Measurements from ENCODE around the gene AK8.

GRCh38 chr9:132881826-132882225 is 3.7 kb upstream of the AK8 start:
- TF ChIP-seq RAD21 (IDR thresholded peaks at IDR 0.05; ENCODE audit: low read depth), result no peak
- TF ChIP-seq, protein P1, sequence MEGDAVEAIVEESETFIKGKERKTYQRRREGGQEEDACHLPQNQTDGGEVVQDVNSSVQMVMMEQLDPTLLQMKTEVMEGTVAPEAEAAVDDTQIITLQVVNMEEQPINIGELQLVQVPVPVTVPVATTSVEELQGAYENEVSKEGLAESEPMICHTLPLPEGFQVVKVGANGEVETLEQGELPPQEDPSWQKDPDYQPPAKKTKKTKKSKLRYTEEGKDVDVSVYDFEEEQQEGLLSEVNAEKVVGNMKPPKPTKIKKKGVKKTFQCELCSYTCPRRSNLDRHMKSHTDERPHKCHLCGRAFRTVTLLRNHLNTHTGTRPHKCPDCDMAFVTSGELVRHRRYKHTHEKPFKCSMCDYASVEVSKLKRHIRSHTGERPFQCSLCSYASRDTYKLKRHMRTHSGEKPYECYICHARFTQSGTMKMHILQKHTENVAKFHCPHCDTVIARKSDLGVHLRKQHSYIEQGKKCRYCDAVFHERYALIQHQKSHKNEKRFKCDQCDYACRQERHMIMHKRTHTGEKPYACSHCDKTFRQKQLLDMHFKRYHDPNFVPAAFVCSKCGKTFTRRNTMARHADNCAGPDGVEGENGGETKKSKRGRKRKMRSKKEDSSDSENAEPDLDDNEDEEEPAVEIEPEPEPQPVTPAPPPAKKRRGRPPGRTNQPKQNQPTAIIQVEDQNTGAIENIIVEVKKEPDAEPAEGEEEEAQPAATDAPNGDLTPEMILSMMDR (IDR thresholded peaks at IDR 0.05 in 2 of 3, conservative IDR thresholded peaks at IDR 0.05 in 1 of 3; ENCODE audit: borderline replicate concordance in 1 of 3, insufficient read depth in 1 of 3, low read depth in 2 of 3, low read length in 2 of 3), result no peak
- TF ChIP-seq, protein P2, sequence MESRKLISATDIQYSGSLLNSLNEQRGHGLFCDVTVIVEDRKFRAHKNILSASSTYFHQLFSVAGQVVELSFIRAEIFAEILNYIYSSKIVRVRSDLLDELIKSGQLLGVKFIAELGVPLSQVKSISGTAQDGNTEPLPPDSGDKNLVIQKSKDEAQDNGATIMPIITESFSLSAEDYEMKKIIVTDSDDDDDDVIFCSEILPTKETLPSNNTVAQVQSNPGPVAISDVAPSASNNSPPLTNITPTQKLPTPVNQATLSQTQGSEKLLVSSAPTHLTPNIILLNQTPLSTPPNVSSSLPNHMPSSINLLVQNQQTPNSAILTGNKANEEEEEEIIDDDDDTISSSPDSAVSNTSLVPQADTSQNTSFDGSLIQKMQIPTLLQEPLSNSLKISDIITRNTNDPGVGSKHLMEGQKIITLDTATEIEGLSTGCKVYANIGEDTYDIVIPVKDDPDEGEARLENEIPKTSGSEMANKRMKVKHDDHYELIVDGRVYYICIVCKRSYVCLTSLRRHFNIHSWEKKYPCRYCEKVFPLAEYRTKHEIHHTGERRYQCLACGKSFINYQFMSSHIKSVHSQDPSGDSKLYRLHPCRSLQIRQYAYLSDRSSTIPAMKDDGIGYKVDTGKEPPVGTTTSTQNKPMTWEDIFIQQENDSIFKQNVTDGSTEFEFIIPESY (IDR thresholded peaks at IDR 0.05; ENCODE audit: extremely low read depth, insufficient replicate concordance, low read length), result no peak
- TF ChIP-seq POLR2A (IDR thresholded peaks at IDR 0.05; ENCODE audit: borderline replicate concordance, extremely low read depth, insufficient read depth, insufficient read length), result no peak
- no peak for TF ChIP-seq POLR2AphosphoS5 (IDR thresholded peaks at IDR 0.05; ENCODE audit: low read depth, low read length)
- no peak for TF ChIP-seq SP1 (IDR thresholded peaks at IDR 0.05; ENCODE audit: low read depth)
- TF ChIP-seq REST (IDR thresholded peaks at IDR 0.05; ENCODE audit: low read depth), result no peak
- TF ChIP-seq YY1 (IDR thresholded peaks at IDR 0.05; ENCODE audit: extremely low read depth, insufficient replicate concordance, low read depth, low read length), result no peak
- TF ChIP-seq EGR1 (IDR thresholded peaks at IDR 0.05; ENCODE audit: low read depth), result no peak
- TF ChIP-seq ELF1 (IDR thresholded peaks at IDR 0.05; ENCODE audit: borderline replicate concordance, low read depth), result no peak
- TF ChIP-seq, protein P3, sequence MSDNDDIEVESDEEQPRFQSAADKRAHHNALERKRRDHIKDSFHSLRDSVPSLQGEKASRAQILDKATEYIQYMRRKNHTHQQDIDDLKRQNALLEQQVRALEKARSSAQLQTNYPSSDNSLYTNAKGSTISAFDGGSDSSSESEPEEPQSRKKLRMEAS (IDR thresholded peaks at IDR 0.05), result no peak
- no peak for TF ChIP-seq ZNF274 (IDR thresholded peaks at IDR 0.05; ENCODE audit: low read depth, low read length)
